ENCODE data around the gene PADI4.

- TF ChIP-seq CTCF (IDR thresholded peaks at IDR 0.05) (no peak), POLR2AphosphoS5 (IDR thresholded peaks at IDR 0.05) (no peak), EP300 (IDR thresholded peaks at IDR 0.05) (no peak)
Measured at GRCh38 chr1:17289721-17290120, 18.3 kb upstream of the PADI4 start.
